Activated T-cell treated with anti-CD3 and anti-CD28 coated beads for 1 hour (primary cell): ENCODE results near the gene ANKDD1B.

ENCODE experiments used
- DNase-seq: peaks from one replicate; pipeline ENCODE4 v3.0.0-alpha.2; 2020; ENCODE audit warnings: low read depth

Gene ANKDD1B

GRCh38 chr5:75707911-75708509, 96.8 kb downstream of the ANKDD1B start:
- DNase-seq, result no peak

GRCh38 chr5:75710637-75711036, 99.4 kb downstream of the ANKDD1B start:
- no peak for DNase-seq

- DNase-seq, result no peak
Measured at GRCh38 chr5:75711151-75711550, 99.9 kb downstream of the ANKDD1B start.

- no peak for DNase-seq
Measured at GRCh38 chr5:75712091-75712490, 100.8 kb downstream of the ANKDD1B start.

GRCh38 chr5:75716715-75717081, 105.4 kb downstream of the ANKDD1B start:
- no peak for DNase-seq

- peak; percentile 98 for DNase-seq
Measured at GRCh38 chr5:75717082-75717922, 106.0 kb downstream of the ANKDD1B start, which contains the start of gene POC5. Gene POC5, minus strand, starts transcription at chr5:75717437. Its CDS starts 4,500 bp downstream, at chr5:75712937.

- DNase-seq, result no peak
Measured at GRCh38 chr5:75720882-75721281, 109.6 kb downstream of the ANKDD1B start.
